ENCODE data around the gene MUC4.
"Not testable (repeated sequence)": the region's sequence is repeated elsewhere in the genome, so short reads cannot be mapped to it uniquely, and the experiment has no call there.

Gene MUC4

DNA sequence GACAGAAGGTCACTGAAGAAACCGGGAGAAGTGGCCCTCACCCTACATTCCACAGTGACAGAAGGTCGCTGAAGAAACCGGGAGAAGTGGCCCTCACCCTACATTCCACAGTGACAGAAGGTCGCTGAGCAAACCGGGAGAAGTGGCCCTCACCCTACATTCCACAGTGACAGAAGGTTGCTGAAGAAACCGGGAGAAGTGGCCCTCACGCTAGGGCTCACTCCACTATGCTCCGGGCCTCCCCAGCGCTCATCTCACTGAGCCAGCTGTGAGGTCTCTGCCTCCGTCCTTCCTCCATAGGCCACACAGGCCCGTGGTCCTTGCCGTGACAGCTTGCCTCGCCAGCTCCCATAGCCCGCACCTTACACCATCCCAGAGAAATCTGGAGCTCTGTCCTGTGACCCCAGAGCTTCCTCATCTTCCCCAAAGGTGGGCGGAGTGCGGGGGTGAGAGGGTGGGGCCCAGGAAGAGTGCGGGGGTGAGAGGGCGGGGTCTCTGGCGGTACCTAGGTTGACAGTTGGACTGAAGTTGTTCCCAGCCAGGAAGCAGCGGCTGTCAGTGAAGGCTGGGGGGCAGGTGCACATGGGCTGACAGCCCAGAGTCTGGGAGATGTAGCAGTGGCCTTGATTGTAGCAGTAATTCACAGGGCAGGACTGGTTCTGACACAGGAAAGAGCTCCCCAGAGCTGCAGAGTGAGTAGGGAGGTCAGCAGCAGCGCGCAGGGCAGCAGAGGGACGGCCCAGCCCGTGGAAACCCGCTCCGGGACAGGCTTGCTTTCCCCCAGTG, 59.0 kb downstream of the MUC4 start:
- CTCF ChIA-PET: no interaction called here

DNA sequence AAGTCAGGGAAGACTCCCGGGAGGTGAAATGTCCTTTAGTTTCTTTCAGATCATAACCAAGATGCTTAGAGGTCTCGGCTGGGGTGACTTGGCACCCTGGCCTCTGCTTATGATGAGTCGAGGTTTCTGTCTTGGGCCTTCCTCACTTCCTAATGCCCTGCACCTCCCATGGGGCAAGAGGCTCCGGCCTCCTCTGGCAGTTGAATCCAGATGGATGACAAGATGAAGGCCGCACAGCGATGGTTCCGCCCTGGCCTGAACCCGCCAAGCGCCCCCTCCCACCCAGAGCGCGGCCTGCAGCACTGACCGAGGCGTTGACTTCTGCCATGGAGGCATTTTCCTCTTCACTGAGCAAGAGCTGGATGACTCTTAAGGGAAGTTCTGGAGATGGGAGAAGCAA, 59.7 kb downstream of the MUC4 start:
- ChIA-PET POLR2A (no interaction called here), CTCF (no interaction called here)
- TF ChIP-seq, protein P1, sequence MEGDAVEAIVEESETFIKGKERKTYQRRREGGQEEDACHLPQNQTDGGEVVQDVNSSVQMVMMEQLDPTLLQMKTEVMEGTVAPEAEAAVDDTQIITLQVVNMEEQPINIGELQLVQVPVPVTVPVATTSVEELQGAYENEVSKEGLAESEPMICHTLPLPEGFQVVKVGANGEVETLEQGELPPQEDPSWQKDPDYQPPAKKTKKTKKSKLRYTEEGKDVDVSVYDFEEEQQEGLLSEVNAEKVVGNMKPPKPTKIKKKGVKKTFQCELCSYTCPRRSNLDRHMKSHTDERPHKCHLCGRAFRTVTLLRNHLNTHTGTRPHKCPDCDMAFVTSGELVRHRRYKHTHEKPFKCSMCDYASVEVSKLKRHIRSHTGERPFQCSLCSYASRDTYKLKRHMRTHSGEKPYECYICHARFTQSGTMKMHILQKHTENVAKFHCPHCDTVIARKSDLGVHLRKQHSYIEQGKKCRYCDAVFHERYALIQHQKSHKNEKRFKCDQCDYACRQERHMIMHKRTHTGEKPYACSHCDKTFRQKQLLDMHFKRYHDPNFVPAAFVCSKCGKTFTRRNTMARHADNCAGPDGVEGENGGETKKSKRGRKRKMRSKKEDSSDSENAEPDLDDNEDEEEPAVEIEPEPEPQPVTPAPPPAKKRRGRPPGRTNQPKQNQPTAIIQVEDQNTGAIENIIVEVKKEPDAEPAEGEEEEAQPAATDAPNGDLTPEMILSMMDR (IDR thresholded peaks at IDR 0.05; ENCODE audit: control extremely low read depth, extremely low read depth, low read depth, missing control alignments): no peak
- no peak for DNase-seq (ENCODE audit: extremely low spot score)

More for the DNA sequence above, 59.0 kb downstream of the MUC4 start:
- TF ChIP-seq, protein P1 (IDR thresholded peaks at IDR 0.05; ENCODE audit: control extremely low read depth, extremely low read depth, low read depth, missing control alignments): no peak
- DNase-seq (ENCODE audit: extremely low spot score): no peak
- POLR2A ChIA-PET: no interaction called here

DNA sequence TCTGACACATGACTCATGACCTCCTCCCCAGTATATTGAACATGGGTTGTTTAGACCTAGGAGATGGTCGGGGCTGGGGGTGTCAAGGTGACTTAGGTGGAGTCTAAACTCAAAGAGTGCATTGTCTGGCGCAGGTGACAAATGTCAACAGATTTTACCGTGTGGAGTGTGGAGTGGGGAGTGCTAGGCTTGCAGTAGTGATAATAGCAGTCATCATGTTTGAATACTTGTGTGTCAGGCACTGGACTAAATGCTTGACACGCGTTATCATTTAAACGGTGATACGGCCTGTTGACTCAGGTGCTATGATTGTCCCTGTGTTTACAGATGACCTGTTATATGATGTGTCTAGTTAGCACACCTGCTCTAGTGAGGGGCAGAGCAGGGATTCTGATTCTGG, 60.2 kb downstream of the MUC4 start:
- TF ChIP-seq, protein P1 (IDR thresholded peaks at IDR 0.05; ENCODE audit: control extremely low read depth, extremely low read depth, low read depth, missing control alignments): no peak
- no peak for DNase-seq (ENCODE audit: extremely low spot score)
- CTCF ChIA-PET: interaction anchor here (1.4 kb wide), 1 partner anchor 108 kb away, joined by 3 read pairs; no protein-coding TSS in a partner anchor
- POLR2A ChIA-PET: no interaction called here

DNA sequence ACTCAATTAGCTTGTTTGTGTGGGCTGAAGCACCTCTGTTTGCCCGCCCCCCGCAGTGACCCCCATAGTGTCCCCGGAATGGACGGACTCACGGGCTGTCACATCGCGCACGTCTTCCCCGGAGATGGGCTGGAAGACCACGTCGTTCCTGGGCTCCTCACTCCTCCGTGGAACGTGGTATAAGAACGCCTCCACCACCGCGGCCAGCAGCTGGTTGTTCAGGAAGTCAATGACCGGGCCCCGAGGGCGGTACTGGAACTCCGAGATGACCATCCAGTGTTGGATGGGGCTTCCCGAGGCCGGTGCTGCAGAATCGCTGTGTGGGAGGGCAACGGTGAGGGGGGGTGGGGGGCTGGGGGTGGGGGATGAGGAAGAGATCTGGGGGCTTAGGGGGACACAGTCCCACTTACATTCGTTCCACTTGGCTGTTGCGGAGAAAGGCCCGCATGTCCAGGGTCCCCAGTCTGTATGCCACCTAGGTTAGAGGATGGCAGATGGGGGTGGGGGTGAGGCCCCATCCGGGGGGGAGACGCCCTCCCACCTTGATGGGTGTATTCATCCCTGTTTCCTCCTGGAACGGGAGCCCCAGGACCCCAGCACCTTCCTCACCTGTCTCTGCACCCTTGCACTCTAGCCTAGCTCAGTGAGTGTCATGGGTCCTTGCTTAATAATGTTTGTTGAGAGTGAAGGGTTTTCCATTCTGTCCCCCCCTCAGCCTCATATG, 60.8 kb downstream of the MUC4 start:
- TF ChIP-seq, protein P1 (IDR thresholded peaks at IDR 0.05; ENCODE audit: control extremely low read depth, extremely low read depth, low read depth, missing control alignments): no peak
- DNase-seq (ENCODE audit: extremely low spot score): no peak
- CTCF ChIA-PET: interaction anchor here (1.4 kb wide), 1 partner anchor 109 kb away, joined by 3 read pairs; no protein-coding TSS in a partner anchor
- POLR2A ChIA-PET: no interaction called here

DNA sequence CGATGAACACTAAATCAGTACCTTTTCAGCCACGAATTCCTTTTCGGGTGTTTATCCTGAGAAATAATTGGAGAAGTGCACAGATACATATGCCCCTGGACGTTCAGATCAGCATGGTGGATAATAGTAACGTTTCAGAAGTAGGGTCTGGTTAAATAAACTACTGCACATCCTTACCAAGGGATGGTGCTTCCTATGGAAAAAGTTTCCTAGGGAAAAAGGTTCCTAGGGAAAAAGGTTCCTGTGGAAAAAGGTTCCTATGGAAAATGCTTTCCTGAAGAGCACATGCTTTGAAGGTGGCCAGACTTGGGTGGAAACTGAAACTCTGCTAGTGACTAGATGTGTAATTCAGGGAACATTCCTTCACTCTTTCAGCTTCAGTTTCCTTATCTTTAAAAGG, 62.6 kb downstream of the MUC4 start:
- DNase-seq (ENCODE audit: extremely low spot score); POLR2A ChIA-PET: not testable (repeated sequence)
- CTCF ChIA-PET: interaction anchor here (1.1 to 2.2 kb wide), 4 partner anchors 10 to 110 kb away, joined by 4 to 7 read pairs (median 4); no protein-coding TSS in a partner anchor

DNA sequence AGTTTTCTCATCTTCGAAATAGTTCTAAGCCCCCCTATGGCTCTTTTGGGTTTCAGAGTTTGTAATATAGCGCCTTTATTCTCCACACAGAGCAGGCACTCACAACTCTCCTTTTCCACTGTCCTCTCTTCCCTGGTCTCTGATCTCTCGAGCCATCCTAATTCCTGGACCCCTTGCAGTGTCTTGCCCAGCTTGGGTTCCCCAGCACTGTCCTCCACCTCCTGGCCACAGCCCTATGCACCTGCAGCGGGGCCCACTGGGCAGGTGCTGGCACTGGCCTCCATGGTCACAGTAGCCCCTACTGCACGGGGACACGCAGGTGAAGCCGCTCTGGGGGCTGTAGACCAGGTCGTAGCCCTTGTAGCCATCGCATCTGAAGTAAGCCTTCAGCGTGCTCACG, 63.1 kb downstream of the MUC4 start:
- no peak for DNase-seq (ENCODE audit: extremely low spot score)
- TF ChIP-seq, protein P1 (IDR thresholded peaks at IDR 0.05; ENCODE audit: control extremely low read depth, extremely low read depth, low read depth, missing control alignments): no peak
- ChIA-PET POLR2A (no interaction called here), CTCF (interaction anchor here (1.1 to 2.2 kb wide), 5 partner anchors 10 to 145 kb away, joined by 4 to 8 read pairs (median 5); no protein-coding TSS in a partner anchor)

DNA sequence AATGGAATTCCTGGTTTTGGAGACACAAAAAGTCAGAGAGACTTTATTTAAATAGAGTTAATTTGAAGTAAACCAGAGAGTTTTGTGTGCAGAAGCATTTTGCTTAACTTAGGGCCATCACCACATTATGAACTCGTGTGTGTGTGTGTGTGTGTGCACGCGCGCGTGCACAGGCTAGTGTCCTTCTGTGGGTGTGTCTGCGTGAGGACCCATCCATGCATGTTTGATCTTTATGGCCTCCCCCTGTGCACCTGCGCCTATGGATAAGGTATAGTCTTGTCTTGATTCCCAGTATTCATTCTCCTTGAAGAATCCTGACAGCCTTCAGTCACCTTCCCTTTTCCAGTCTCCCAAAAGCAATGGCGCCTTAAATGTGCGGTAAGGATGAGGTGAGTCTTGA, 65.0 kb downstream of the MUC4 start:
- TF ChIP-seq, protein P1 (IDR thresholded peaks at IDR 0.05; ENCODE audit: control extremely low read depth, extremely low read depth, low read depth, missing control alignments): no peak
- CTCF ChIA-PET: interaction anchor here (1.0 to 2.2 kb wide), 5 partner anchors 8 to 125 kb away, joined by 3 to 10 read pairs (median 5); no protein-coding TSS in a partner anchor
- POLR2A ChIA-PET: no interaction called here
- no peak for DNase-seq (ENCODE audit: extremely low spot score)

Data from GM10248 (cell line).